HepG2 (cell line): Measurements from ENCODE around the gene USP7. TPM values are rescaled to one million over a fixed set of nuclear protein-coding genes. Genes with fewer than 3 reads are reported as not detected.

Experiments
- CBX1 ChIP-seq: IDR thresholded peaks from one replicate; pipeline ENCODE4 v1.6.1; 2016; ENCODE audit warnings: antibody characterized with exemption, low read depth
- FOXK2 ChIP-seq: fragments of 450-650 bp; IDR thresholded peaks from 2 replicates; pipeline ENCODE4 v1.6.1; 2016
- HDAC6 ChIP-seq: fragments of 200-600 bp; sonication (generic); IDR thresholded peaks from 2 replicates; pipeline ENCODE4 v1.7.0; 2017; ENCODE audit warnings: mild to moderate bottlenecking, antibody characterized with exemption, low read length, low read depth
- IRF2 ChIP-seq: IDR thresholded peaks from 2 replicates; pipeline ENCODE4 v1.6.1; 2018; ENCODE audit warnings: missing genetic modification reagents, missing compliant biosample characterization
- JARID2 ChIP-seq: sonication (generic); formaldehyde crosslinking; IDR thresholded peaks from 2 replicates; pipeline ENCODE4 v1.8.1; 2023; ENCODE audit warnings: missing genetic modification reagents, inconsistent platforms; ENCODE audit not compliant: insufficient replicate concordance
- KAT2B ChIP-seq: fragments of 150-350 bp; IDR thresholded peaks from 2 replicates; pipeline ENCODE4 v1.6.1; 2014; ENCODE audit warnings: low read depth, low read length, borderline replicate concordance
- MAFG ChIP-seq: sonication (generic); formaldehyde crosslinking; IDR thresholded peaks from 2 replicates; pipeline ENCODE4 v1.5.1; 2020; ENCODE audit warnings: mild to moderate bottlenecking, missing genetic modification reagents
- PHF21A ChIP-seq: sonication (generic); formaldehyde crosslinking; IDR thresholded peaks from 2 replicates; pipeline ENCODE4 v1.5.0; 2020; ENCODE audit warnings: mild to moderate bottlenecking, missing genetic modification reagents
- RARA ChIP-seq: IDR thresholded peaks from 2 replicates; pipeline ENCODE4 v1.6.1; 2016; ENCODE audit warnings: missing genetic modification reagents, missing compliant biosample characterization
- RCOR2 ChIP-seq: IDR thresholded peaks from 2 replicates; pipeline ENCODE4 v1.6.1; 2016; ENCODE audit warnings: missing biosample characterization, missing genetic modification reagents
- SMYD3 ChIP-seq: sonication (generic); formaldehyde crosslinking; IDR thresholded peaks from 2 replicates; pipeline ENCODE4 v1.8.1; 2023; ENCODE audit warnings: mild to moderate bottlenecking, missing genetic modification reagents
- SOX13 ChIP-seq, 3 experiments: fragments of 450-650 bp in 1 of 3; sonication (generic) in 1 of 3; formaldehyde crosslinking in 1 of 3; IDR thresholded peaks in 2 of 3; conservative IDR thresholded peaks in 1 of 3; 2 replicates each; pipeline versions ENCODE4 v1.5.0 to v1.6.1; 2016 to 2020; ENCODE audit warnings: antibody characterized with exemption in 1 of 3, mild to moderate bottlenecking in 1 of 3, missing compliant biosample characterization in 1 of 3, missing genetic modification reagents in 1 of 3, moderate library complexity in 1 of 3
- SOX6 ChIP-seq, 2 experiments: fragments of 450-650 bp in 1 of 2; sonication (generic) in 1 of 2; formaldehyde crosslinking in 1 of 2; IDR thresholded peaks; 2 replicates each; pipeline versions ENCODE4 v1.4.0 to v1.6.1; 2017 to 2020; ENCODE audit warnings: antibody characterized with exemption in 1 of 2, mild to moderate bottlenecking in 1 of 2, missing genetic modification reagents in 1 of 2
- SRSF1 ChIP-seq: fragments of 200-400 bp; formaldehyde crosslinking; optimal IDR thresholded peaks from 2 replicates; pipeline ENCODE3; 2017; ENCODE audit warnings: mild to moderate bottlenecking, low read depth, low read length, moderate library complexity
- TOE1 ChIP-seq: sonication (generic); formaldehyde crosslinking; IDR thresholded peaks from 2 replicates; pipeline ENCODE4 v1.4.0; 2020; ENCODE audit warnings: mild to moderate bottlenecking, missing genetic modification reagents
- ZBTB7A ChIP-seq: sonication (generic); formaldehyde crosslinking; IDR thresholded peaks from 2 replicates; pipeline ENCODE4 v1.8.0; 2022; ENCODE audit warnings: mild to moderate bottlenecking, missing genetic modification reagents
- ZFP36L2 ChIP-seq: sonication (generic); formaldehyde crosslinking; IDR thresholded peaks from 2 replicates; pipeline ENCODE4 v1.4.0; 2020; ENCODE audit warnings: missing genetic modification reagents
- ZNF10 ChIP-seq: sonication (generic); formaldehyde crosslinking; IDR thresholded peaks from 2 replicates; pipeline ENCODE4 v1.4.0; 2020; ENCODE audit warnings: mild to moderate bottlenecking, low read depth, missing genetic modification reagents, borderline replicate concordance
- ZNF12 ChIP-seq: sonication (generic); formaldehyde crosslinking; IDR thresholded peaks from 2 replicates; pipeline ENCODE4 v1.5.0; 2020; ENCODE audit warnings: missing genetic modification reagents
- ZNF44 ChIP-seq: sonication (generic); formaldehyde crosslinking; IDR thresholded peaks from 2 replicates; pipeline ENCODE4 v1.5.1; 2020; ENCODE audit warnings: mild to moderate bottlenecking, missing genetic modification reagents
- ZNF547 ChIP-seq: sonication (generic); formaldehyde crosslinking; IDR thresholded peaks from 2 replicates; pipeline ENCODE4 v1.5.1; 2020; ENCODE audit warnings: mild to moderate bottlenecking, missing genetic modification reagents
- ZNF639 ChIP-seq: conservative IDR thresholded peaks from 2 replicates; pipeline ENCODE4 v1.6.1; 2018; ENCODE audit warnings: missing genetic modification reagents
- polyA plus RNA-seq, 8 experiments: library from polyadenylated mRNA; depleted of rRNA in 3 of 8; stranded (reverse) in 7 of 8; unstranded in 1 of 8; fragments of >200 nt; fragmentation: Illumina TruSeq in 4 of 8; extraction: Trizol in 4 of 8; gene quantifications; 2 replicates each; pipeline versions ENCODE4 v1.2.1 to v1.2.3, GENCODE V29; 2011 to 2016; ENCODE audit warnings: low read depth in 4 of 8, missing spikeins in 1 of 8, mixed read lengths in 1 of 8; ENCODE audit not compliant: insufficient read depth in 1 of 8
- total RNA-seq, 5 experiments: library from RNA; depleted of rRNA; stranded (reverse); fragments of >200 nt; fragmentation: Illumina TruSeq; extraction: Trizol; gene quantifications; 2 replicates each; pipeline ENCODE4 v1.2.3, GENCODE V29; 2016; ENCODE audit warnings: low read depth in 1 of 5
- TF ChIP-seq, protein P1 (sequence below): sonication (generic); formaldehyde crosslinking; IDR thresholded peaks from 2 replicates; pipeline ENCODE4 v1.4.0; 2020; ENCODE audit warnings: mild to moderate bottlenecking, missing genetic modification reagents
- TF ChIP-seq, protein P2 (sequence below): sonication (generic); formaldehyde crosslinking; IDR thresholded peaks from 2 replicates; pipeline ENCODE4 v1.4.0; 2020; ENCODE audit warnings: mild to moderate bottlenecking, missing genetic modification reagents

The USP7 gene
- total and polyA plus RNA-seq, 2 of the 13 experiments (the other 11 are each of a cell fraction or from before 2014, with no cell fraction given), result 52.5 to 173 TPM

- TF ChIP-seq TOE1 (CRISPR knock-in tag) (no peak), IRF2 (CRISPR knock-in tag) (0 out of 2 replicates have a peak, but pooled peaks have one; percentile 18), ZBTB7A (CRISPR knock-in tag) (peak; percentile 86; the same call in 1 of the 2 replicates), RARA (no peak), SOX6 (IDR thresholded peaks at IDR 0.05) (no peak), SOX6 (CRISPR knock-in tag; IDR thresholded peaks at IDR 0.05) (0 out of 2 replicates have a peak, but pooled peaks have one; percentile 12), SMYD3 (CRISPR knock-in tag) (no peak), FOXK2 (no peak), ZNF547 (peak; percentile 69), ZNF639 (peak; percentile 57; the same call in 1 of the 2 replicates), RCOR2 (CRISPR knock-in tag) (no peak), ZFP36L2 (no peak), PHF21A (CRISPR knock-in tag) (peak; percentile 25; the same call in 1 of the 2 replicates), HDAC6 (no peak), ZNF44 (CRISPR knock-in tag) (peak; percentile 76; the same call in 1 of the 2 replicates), MAFG (CRISPR knock-in tag) (no peak), ZNF10 (no peak), CBX1 (peak; percentile 6), JARID2 (CRISPR knock-in tag) (no peak), SRSF1 (no peak), SOX13 (IDR thresholded peaks at IDR 0.05) (no peak), SOX13 (CRISPR knock-in tag; conservative IDR thresholded peaks at IDR 0.05 in 1 of 2, IDR thresholded peaks at IDR 0.05 in 1 of 2) (peak in 1 of 2 experiments; percentile 90; a peak in 1 of 4 replicates), KAT2B (no peak), ZNF12 (0 out of 2 replicates have a peak, but pooled peaks have one; percentile 37)
- TF ChIP-seq, protein P1, sequence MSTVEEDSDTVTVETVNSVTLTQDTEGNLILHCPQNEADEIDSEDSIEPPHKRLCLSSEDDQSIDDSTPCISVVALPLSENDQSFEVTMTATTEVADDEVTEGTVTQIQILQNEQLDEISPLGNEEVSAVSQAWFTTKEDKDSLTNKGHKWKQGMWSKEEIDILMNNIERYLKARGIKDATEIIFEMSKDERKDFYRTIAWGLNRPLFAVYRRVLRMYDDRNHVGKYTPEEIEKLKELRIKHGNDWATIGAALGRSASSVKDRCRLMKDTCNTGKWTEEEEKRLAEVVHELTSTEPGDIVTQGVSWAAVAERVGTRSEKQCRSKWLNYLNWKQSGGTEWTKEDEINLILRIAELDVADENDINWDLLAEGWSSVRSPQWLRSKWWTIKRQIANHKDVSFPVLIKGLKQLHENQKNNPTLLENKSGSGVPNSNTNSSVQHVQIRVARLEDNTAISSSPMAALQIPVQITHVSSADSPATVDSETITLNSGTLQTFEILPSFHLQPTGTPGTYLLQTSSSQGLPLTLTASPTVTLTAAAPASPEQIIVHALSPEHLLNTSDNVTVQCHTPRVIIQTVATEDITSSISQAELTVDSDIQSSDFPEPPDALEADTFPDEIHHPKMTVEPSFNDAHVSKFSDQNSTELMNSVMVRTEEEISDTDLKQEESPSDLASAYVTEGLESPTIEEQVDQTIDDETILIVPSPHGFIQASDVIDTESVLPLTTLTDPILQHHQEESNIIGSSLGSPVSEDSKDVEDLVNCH (CRISPR knock-in tag), result no peak; the same call in 1 of the 2 replicates
- TF ChIP-seq, protein P2, sequence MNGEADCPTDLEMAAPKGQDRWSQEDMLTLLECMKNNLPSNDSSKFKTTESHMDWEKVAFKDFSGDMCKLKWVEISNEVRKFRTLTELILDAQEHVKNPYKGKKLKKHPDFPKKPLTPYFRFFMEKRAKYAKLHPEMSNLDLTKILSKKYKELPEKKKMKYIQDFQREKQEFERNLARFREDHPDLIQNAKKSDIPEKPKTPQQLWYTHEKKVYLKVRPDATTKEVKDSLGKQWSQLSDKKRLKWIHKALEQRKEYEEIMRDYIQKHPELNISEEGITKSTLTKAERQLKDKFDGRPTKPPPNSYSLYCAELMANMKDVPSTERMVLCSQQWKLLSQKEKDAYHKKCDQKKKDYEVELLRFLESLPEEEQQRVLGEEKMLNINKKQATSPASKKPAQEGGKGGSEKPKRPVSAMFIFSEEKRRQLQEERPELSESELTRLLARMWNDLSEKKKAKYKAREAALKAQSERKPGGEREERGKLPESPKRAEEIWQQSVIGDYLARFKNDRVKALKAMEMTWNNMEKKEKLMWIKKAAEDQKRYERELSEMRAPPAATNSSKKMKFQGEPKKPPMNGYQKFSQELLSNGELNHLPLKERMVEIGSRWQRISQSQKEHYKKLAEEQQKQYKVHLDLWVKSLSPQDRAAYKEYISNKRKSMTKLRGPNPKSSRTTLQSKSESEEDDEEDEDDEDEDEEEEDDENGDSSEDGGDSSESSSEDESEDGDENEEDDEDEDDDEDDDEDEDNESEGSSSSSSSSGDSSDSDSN (CRISPR knock-in tag), result peak; percentile 71
These were observed 95.1 kb downstream of the USP7 start, which contains the start of gene CARHSP1 (continued) for GRCh38 chr16:8868416-8869211.
